HepG2 (cell line): ENCODE results near the gene DNAJC30. TPM values are rescaled to one million over a fixed set of nuclear protein-coding genes. Genes with fewer than 3 reads are reported as not detected.
A peak's percentile ranks its signal among the peaks of the same experiment; 100 is the strongest.

Experiments used
- CEBPG ChIP-seq: IDR thresholded peaks from 2 replicates; pipeline ENCODE4 v1.6.1; 2016
- FOXP1 ChIP-seq, 2 experiments: fragments of 450-650 bp in 1 of 2; IDR thresholded peaks; 2 replicates each; pipeline ENCODE4 v1.6.1; 2017 to 2018; ENCODE audit warnings: antibody characterized with exemption in 1 of 2
- GATAD2A ChIP-seq: IDR thresholded peaks from 2 replicates; pipeline ENCODE4 v1.6.1; 2016
- HMG20A ChIP-seq: IDR thresholded peaks from 2 replicates; pipeline ENCODE4 v1.6.1; 2016; ENCODE audit warnings: borderline replicate concordance
- KAT8 ChIP-seq: IDR thresholded peaks from 2 replicates; pipeline ENCODE4 v1.6.1; 2016; ENCODE audit warnings: missing genetic modification reagents, missing compliant biosample characterization
- KLF16 ChIP-seq, 2 experiments: sonication (generic) in 1 of 2; formaldehyde crosslinking in 1 of 2; IDR thresholded peaks; 2 replicates each; pipeline versions ENCODE4 v1.6.1 to v1.8.0; 2016 to 2023; ENCODE audit warnings: missing genetic modification reagents in 2 of 2, missing compliant biosample characterization in 1 of 2
- MYPOP ChIP-seq: sonication (generic); formaldehyde crosslinking; IDR thresholded peaks from 2 replicates; pipeline ENCODE4 v1.8.1; 2023; ENCODE audit warnings: mild to moderate bottlenecking, moderate library complexity, missing genetic modification reagents
- NONO ChIP-seq, 2 experiments: fragments of 450-650 bp in 1 of 2; sonication (generic) in 1 of 2; formaldehyde crosslinking in 1 of 2; IDR thresholded peaks in 1 of 2; conservative IDR thresholded peaks in 1 of 2; 2 replicates each; pipeline versions ENCODE4 v1.6.1 to v1.8.0; 2017 to 2022; ENCODE audit warnings: mild to moderate bottlenecking in 1 of 2, missing genetic modification reagents in 1 of 2, moderate library complexity in 1 of 2
- PITX1 ChIP-seq: sonication (generic); formaldehyde crosslinking; IDR thresholded peaks from 2 replicates; pipeline ENCODE4 v1.5.1; 2020; ENCODE audit warnings: mild to moderate bottlenecking, missing genetic modification reagents
- RARA ChIP-seq: IDR thresholded peaks from 2 replicates; pipeline ENCODE4 v1.6.1; 2016; ENCODE audit warnings: missing genetic modification reagents, missing compliant biosample characterization
- RFX5 ChIP-seq: IDR thresholded peaks from 2 replicates; pipeline ENCODE4 v1.6.1; 2011; ENCODE audit warnings: low read depth, low read length, improper control_type of control experiment
- SIX1 ChIP-seq: sonication (generic); formaldehyde crosslinking; IDR thresholded peaks from 2 replicates; pipeline ENCODE4 v1.4.0; 2020; ENCODE audit warnings: missing genetic modification reagents, borderline replicate concordance
- SMAD3 ChIP-seq: sonication (generic); formaldehyde crosslinking; IDR thresholded peaks from 2 replicates; pipeline ENCODE4 v1.4.0; 2020; ENCODE audit warnings: missing genetic modification reagents
- SOX5 ChIP-seq: IDR thresholded peaks from 2 replicates; pipeline ENCODE4 v1.6.1; 2016; ENCODE audit warnings: borderline replicate concordance
- SPEN ChIP-seq: sonication (generic); formaldehyde crosslinking; IDR thresholded peaks from 2 replicates; pipeline ENCODE4 v1.5.1; 2020; ENCODE audit warnings: low read depth, mild to moderate bottlenecking, missing genetic modification reagents
- TEAD3 ChIP-seq: optimal IDR thresholded peaks from 2 replicates; pipeline ENCODE3; 2016; ENCODE audit warnings: borderline replicate concordance
- ZBTB26 ChIP-seq: IDR thresholded peaks from 2 replicates; pipeline ENCODE4 v1.6.1; 2016; ENCODE audit warnings: missing compliant biosample characterization, missing genetic modification reagents, borderline replicate concordance
- ZNF280D ChIP-seq: sonication (generic); formaldehyde crosslinking; IDR thresholded peaks from 2 replicates; pipeline ENCODE4 v1.5.1; 2020; ENCODE audit warnings: mild to moderate bottlenecking, missing genetic modification reagents
- ZNF331 ChIP-seq: sonication (generic); formaldehyde crosslinking; IDR thresholded peaks from 2 replicates; pipeline ENCODE4 v1.4.0; 2020; ENCODE audit warnings: missing genetic modification reagents
- ZNF350 ChIP-seq: sonication (generic); formaldehyde crosslinking; IDR thresholded peaks from 2 replicates; pipeline ENCODE4 v1.4.0; 2020; ENCODE audit warnings: mild to moderate bottlenecking, low read depth, missing genetic modification reagents, borderline replicate concordance
- ZNF598 ChIP-seq: sonication (generic); formaldehyde crosslinking; IDR thresholded peaks from 2 replicates; pipeline ENCODE4 v1.5.1; 2020; ENCODE audit warnings: mild to moderate bottlenecking, missing genetic modification reagents, borderline replicate concordance
- ZNF878 ChIP-seq: sonication (generic); formaldehyde crosslinking; IDR thresholded peaks from 2 replicates; pipeline ENCODE4 v1.8.1; 2023; ENCODE audit warnings: mild to moderate bottlenecking, missing genetic modification reagents, moderate library complexity
- polyA plus RNA-seq, 8 experiments: library from polyadenylated mRNA; depleted of rRNA in 3 of 8; stranded (reverse) in 7 of 8; unstranded in 1 of 8; fragments of >200 nt; fragmentation: Illumina TruSeq in 4 of 8; extraction: Trizol in 4 of 8; gene quantifications; 2 replicates each; pipeline versions ENCODE4 v1.2.1 to v1.2.3, GENCODE V29; 2011 to 2016; ENCODE audit warnings: low read depth in 4 of 8, missing spikeins in 1 of 8, mixed read lengths in 1 of 8; ENCODE audit not compliant: insufficient read depth in 1 of 8
- total RNA-seq, 5 experiments: library from RNA; depleted of rRNA; stranded (reverse); fragments of >200 nt; fragmentation: Illumina TruSeq; extraction: Trizol; gene quantifications; 2 replicates each; pipeline ENCODE4 v1.2.3, GENCODE V29; 2016; ENCODE audit warnings: low read depth in 1 of 5
- TF ChIP-seq, protein P1 (sequence below): sonication (generic); formaldehyde crosslinking; IDR thresholded peaks from 2 replicates; pipeline ENCODE4 v1.5.1; 2020; ENCODE audit warnings: missing genetic modification reagents, mild to moderate bottlenecking, borderline replicate concordance

DNAJC30 gene
- total and polyA plus RNA-seq, 2 of the 13 experiments (the other 11 are each of a cell fraction or from before 2014, with no cell fraction given) = 3.3 to 3.8 TPM

- peak; percentile 52; the same call in 1 of the 2 replicates for TF ChIP-seq ZNF280D (CRISPR knock-in tag)
- TF ChIP-seq TEAD3 (CRISPR knock-in tag) = peak; percentile 45
- TF ChIP-seq ZNF878 = peak; percentile 58; the same call in 1 of the 2 replicates
- TF ChIP-seq GATAD2A (CRISPR knock-in tag) = peak; percentile 86
- TF ChIP-seq ZNF331 (CRISPR knock-in tag) = peak; percentile 46; the same call in 1 of the 2 replicates
- peak; percentile 73; the same call in 1 of the 2 replicates for TF ChIP-seq ZNF350 (CRISPR knock-in tag)
- TF ChIP-seq SIX1 (CRISPR knock-in tag) = peak; percentile 64; the same call in 1 of the 2 replicates
- peak; percentile 60; the same call in 1 of the 2 replicates for TF ChIP-seq SOX5
- no peak for TF ChIP-seq RFX5
- TF ChIP-seq MYPOP (CRISPR knock-in tag) = peak; percentile 67
- peak in 1 of 2 experiments; percentile 70; a peak in 1 of 4 replicates for TF ChIP-seq KLF16 (CRISPR knock-in tag; IDR thresholded peaks at IDR 0.05)
- no peak for TF ChIP-seq NONO (IDR thresholded peaks at IDR 0.05)
- no peak for TF ChIP-seq NONO (CRISPR knock-in tag; conservative IDR thresholded peaks at IDR 0.05)
- peak; percentile 56; the same call in 1 of the 2 replicates for TF ChIP-seq SPEN (CRISPR knock-in tag)
- TF ChIP-seq ZBTB26 (CRISPR knock-in tag) = no peak
- peak; percentile 74; the same call in 1 of the 2 replicates for TF ChIP-seq HMG20A (CRISPR knock-in tag)
- peak; percentile 74 for TF ChIP-seq SMAD3 (CRISPR knock-in tag)
- TF ChIP-seq ZNF598 (CRISPR knock-in tag) = peak; percentile 51; the same call in 1 of the 2 replicates
- TF ChIP-seq PITX1 (CRISPR knock-in tag) = peak; percentile 53; the same call in 1 of the 2 replicates
- peak; percentile 95 for TF ChIP-seq RARA (CRISPR knock-in tag)
- peak; percentile 33; the same call in 1 of the 2 replicates for TF ChIP-seq KAT8 (CRISPR knock-in tag)
- TF ChIP-seq FOXP1 (IDR thresholded peaks at IDR 0.05) = no peak
- peak; percentile 83 for TF ChIP-seq FOXP1 (CRISPR knock-in tag; IDR thresholded peaks at IDR 0.05)
- TF ChIP-seq, protein P1, sequence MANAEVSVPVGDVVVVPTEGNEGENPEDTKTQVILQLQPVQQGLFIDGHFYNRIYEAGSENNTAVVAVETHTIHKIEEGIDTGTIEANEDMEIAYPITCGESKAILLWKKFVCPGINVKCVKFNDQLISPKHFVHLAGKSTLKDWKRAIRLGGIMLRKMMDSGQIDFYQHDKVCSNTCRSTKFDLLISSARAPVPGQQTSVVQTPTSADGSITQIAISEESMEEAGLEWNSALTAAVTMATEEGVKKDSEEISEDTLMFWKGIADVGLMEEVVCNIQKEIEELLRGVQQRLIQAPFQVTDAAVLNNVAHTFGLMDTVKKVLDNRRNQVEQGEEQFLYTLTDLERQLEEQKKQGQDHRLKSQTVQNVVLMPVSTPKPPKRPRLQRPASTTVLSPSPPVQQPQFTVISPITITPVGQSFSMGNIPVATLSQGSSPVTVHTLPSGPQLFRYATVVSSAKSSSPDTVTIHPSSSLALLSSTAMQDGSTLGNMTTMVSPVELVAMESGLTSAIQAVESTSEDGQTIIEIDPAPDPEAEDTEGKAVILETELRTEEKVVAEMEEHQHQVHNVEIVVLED = peak; percentile 29; the same call in 1 of the 2 replicates
- TF ChIP-seq CEBPG (CRISPR knock-in tag) = 0 out of 2 replicates have a peak, but pooled peaks have one; percentile 35
These were observed 32.5 kb upstream of the DNAJC30 start (continued) for GRCh38 chr7:73715648-73716317.
